Gastrocnemius medialis (tissue), 4 donors: ENCODE data around the gene TK2. TPM values are rescaled to one million over a fixed set of nuclear protein-coding genes. Genes with fewer than 3 reads are reported as not detected.

Experiments
- ATAC-seq, 2 donors: fragments of 150-250 bp; one replicate each; pipeline ENCODE4 v1.9.1; 2016
- DNase-seq, 2 donors: peaks; one replicate each; pipeline ENCODE4 v3.0.0-alpha.2; 2019
- H3K27ac ChIP-seq, 4 donors: fragments of 200-600 bp; sonication (generic); 1 replicate in 1 of 4; 2 replicates in 3 of 4; pipeline ENCODE4 v1.5.1; 2016 to 2018; ENCODE audit warnings: mild to moderate bottlenecking in 2 of 4, moderate library complexity in 1 of 4
- H3K27me3 ChIP-seq, 3 donors: fragments of 200-600 bp; sonication (generic) in 2 of 3; 1 replicate in 1 of 3; 2 replicates in 2 of 3; pipeline versions ENCODE4 v1.5.1 to v1.6.0; 2016 to 2019; ENCODE audit warnings: mild to moderate bottlenecking in 1 of 3, moderate library complexity in 1 of 3
- H3K36me3 ChIP-seq, 2 donors: fragments of 200-600 bp; sonication (generic) in 1 of 2; one replicate each; pipeline ENCODE4 v1.5.1; 2017 to 2018
- H3K4me1 ChIP-seq, 2 donors: fragments of 200-600 bp; sonication (generic) in 1 of 2; one replicate each; pipeline ENCODE4 v1.5.1; 2016 to 2017; ENCODE audit warnings: mild to moderate bottlenecking in 2 of 2
- H3K4me3 ChIP-seq, 4 donors: fragments of 200-600 bp; sonication (generic) in 3 of 4; 1 replicate in 1 of 4; 2 replicates in 3 of 4; pipeline ENCODE4 v1.5.1; 2016 to 2019; ENCODE audit warnings: mild to moderate bottlenecking in 2 of 4
- H3K9me3 ChIP-seq, 3 donors: fragments of 200-600 bp; sonication (generic) in 2 of 3; 1 replicate in 1 of 3; 2 replicates in 2 of 3; pipeline ENCODE4 v1.5.1; 2016 to 2019
- CTCF ChIP-seq, 5 experiments: fragments of 450-650 bp in 3 of 5; fragments of 200-600 bp in 2 of 5; sonication (generic) in 2 of 5; IDR thresholded peaks in 4 of 5; conservative IDR thresholded peaks in 1 of 5; 1 replicate in 4 of 5; 2 replicates in 1 of 5; pipeline ENCODE4 v1.5.1; 2016 to 2019; ENCODE audit warnings: antibody characterized with exemption in 5 of 5, mild to moderate bottlenecking in 3 of 5, moderate library complexity in 3 of 5
- POLR2A ChIP-seq, 2 donors: fragments of 450-650 bp; IDR thresholded peaks; one replicate each; pipeline ENCODE4 v1.6.1; 2017; ENCODE audit warnings: antibody characterized with exemption in 2 of 2, mild to moderate bottlenecking in 2 of 2, moderate library complexity in 2 of 2
- in situ Hi-C, 4 donors: fragments of 200-750 bp; cut with MboI; loops; one replicate each; pipeline versions ENCODE4 v1.15.0 to v1.8.0; 2017; ENCODE audit warnings: low sequenced_read_pairs in 4 of 4
- intact Hi-C: fragments of 100-400 bp; cut with DNase I; formaldehyde crosslinking; loops from one replicate; pipeline ENCODE4 v1.15.1; 2023; ENCODE audit warnings: low total_unique reads
- total RNA-seq, 4 donors: library from RNA; depleted of rRNA; stranded (reverse); fragments of >200 nt; gene quantifications; one replicate each; pipeline versions ENCODE4 v1.1.0 to v1.2.3, GENCODE V29; 2016

The TK2 gene
- total RNA-seq, 4 donors from 2014 or later = 10.6 to 22.7 (median 15.5) TPM

- in situ Hi-C loops = loop anchor here in 2 of 4 donors (10.0 kb wide), 2 partner anchors 180 to 190 kb away; no protein-coding TSS in a partner anchor
Observed at GRCh38 chr16:66594739-66595138, 44.8 kb upstream of the TK2 start.

GRCh38 chr16:66592814-66593213, 42.9 kb upstream of the TK2 start:
- Histone ChIP-seq H3K4me1 (no peaks in the 10 kb centered on the region), H3K4me3 (no peak overlapping the region), H3K27me3 (no peaks in the 10 kb centered on the region), H3K36me3 (no peaks in the 10 kb centered on the region), H3K9me3 (no peaks in the 10 kb centered on the region), H3K27ac (no peak overlapping the region)
- DNase-seq (no peak), ATAC-seq (no peak)
- intact Hi-C loops = no loop called here
- in situ Hi-C loops = loop anchor here in 2 of 4 donors (10.0 kb wide), 2 partner anchors 178 to 188 kb away; no protein-coding TSS in a partner anchor
- TF ChIP-seq POLR2A (IDR thresholded peaks at IDR 0.05) = no peak
- TF ChIP-seq CTCF (IDR thresholded peaks at IDR 0.05 in 4 of 5, conservative IDR thresholded peaks at IDR 0.05 in 1 of 5) = no peak

More at GRCh38 chr16:66594739-66595138, 44.8 kb upstream of the TK2 start:
- Histone ChIP-seq H3K4me3 (no peak overlapping the region), H3K27me3 (no peaks in the 10 kb centered on the region), H3K27ac (no peak overlapping the region), H3K9me3 (no peaks in the 10 kb centered on the region), H3K4me1 (no peaks in the 10 kb centered on the region), H3K36me3 (no peaks in the 10 kb centered on the region)
- no peak for DNase-seq
- ATAC-seq = no peak
- TF ChIP-seq CTCF (IDR thresholded peaks at IDR 0.05 in 4 of 5, conservative IDR thresholded peaks at IDR 0.05 in 1 of 5) = no peak
- no peak for TF ChIP-seq POLR2A (IDR thresholded peaks at IDR 0.05)
- intact Hi-C loops = no loop called here

GRCh38 chr16:66592241-66592640, 42.3 kb upstream of the TK2 start:
- in situ Hi-C loops (loop anchor here in 2 of 4 donors (10.0 kb wide), 2 partner anchors 177 to 187 kb away; no protein-coding TSS in a partner anchor), intact Hi-C loops (no loop called here)

GRCh38 chr16:66591018-66591417, 41.1 kb upstream of the TK2 start:
- intact Hi-C loops (no loop called here), in situ Hi-C loops (loop anchor here in 2 of 4 donors (10.0 kb wide), 2 partner anchors 176 to 186 kb away; no protein-coding TSS in a partner anchor)
- no peaks in the 10 kb centered on the region for H3K9me3 ChIP-seq
- H3K27ac ChIP-seq = no peak overlapping the region
- H3K36me3 ChIP-seq = no peaks in the 10 kb centered on the region
- no peaks in the 10 kb centered on the region for H3K27me3 ChIP-seq
- no peak for TF ChIP-seq POLR2A (IDR thresholded peaks at IDR 0.05)
- no peak for TF ChIP-seq CTCF (IDR thresholded peaks at IDR 0.05 in 4 of 5, conservative IDR thresholded peaks at IDR 0.05 in 1 of 5)
- H3K4me3 ChIP-seq = no peak overlapping the region
- DNase-seq = no peak
- ATAC-seq = no peak
- H3K4me1 ChIP-seq = no peaks in the 10 kb centered on the region

More at GRCh38 chr16:66592241-66592640, 42.3 kb upstream of the TK2 start:
- TF ChIP-seq CTCF (IDR thresholded peaks at IDR 0.05 in 4 of 5, conservative IDR thresholded peaks at IDR 0.05 in 1 of 5) (no peak), POLR2A (IDR thresholded peaks at IDR 0.05) (no peak)
- Histone ChIP-seq H3K27me3 (no peaks in the 10 kb centered on the region), H3K4me1 (no peaks in the 10 kb centered on the region), H3K9me3 (no peaks in the 10 kb centered on the region), H3K4me3 (no peak overlapping the region), H3K27ac (no peak overlapping the region), H3K36me3 (no peaks in the 10 kb centered on the region)
- ATAC-seq = no peak
- DNase-seq = no peak

- intact Hi-C loops (no loop called here), in situ Hi-C loops (loop anchor here in 2 of 4 donors (10.0 kb wide), 2 partner anchors 176 to 186 kb away; no protein-coding TSS in a partner anchor)
- DNase-seq = no peak
- TF ChIP-seq POLR2A (IDR thresholded peaks at IDR 0.05) (no peak), CTCF (IDR thresholded peaks at IDR 0.05 in 4 of 5, conservative IDR thresholded peaks at IDR 0.05 in 1 of 5) (no peak)
- no peaks in the 10 kb centered on the region for H3K9me3 ChIP-seq
- no peaks in the 10 kb centered on the region for H3K27me3 ChIP-seq
- no peaks in the 10 kb centered on the region for H3K36me3 ChIP-seq
- no peak overlapping the region for H3K27ac ChIP-seq
- ATAC-seq = no peak
- H3K4me1 ChIP-seq = no peaks in the 10 kb centered on the region
- H3K4me3 ChIP-seq = no peak overlapping the region
Observed at GRCh38 chr16:66590322-66590721, 40.4 kb upstream of the TK2 start.
